HG03565 (cell line): Measurements from ENCODE around the gene INPP5D.
A peak's percentile ranks its signal among the peaks of the same experiment; 100 is the strongest.
"Not testable (repeated sequence)": the region's sequence is repeated elsewhere in the genome, so short reads cannot be mapped to it uniquely, and the experiment has no call there.

ENCODE experiments used
- ATAC-seq: cut with Tn5 transposase; IDR thresholded peaks from one replicate; pipeline ENCODE4 v1.9.1; 2021; ENCODE audit warnings: mild to moderate bottlenecking, moderate library complexity; ENCODE audit not compliant: unreplicated experiment

Gene INPP5D

DNA sequence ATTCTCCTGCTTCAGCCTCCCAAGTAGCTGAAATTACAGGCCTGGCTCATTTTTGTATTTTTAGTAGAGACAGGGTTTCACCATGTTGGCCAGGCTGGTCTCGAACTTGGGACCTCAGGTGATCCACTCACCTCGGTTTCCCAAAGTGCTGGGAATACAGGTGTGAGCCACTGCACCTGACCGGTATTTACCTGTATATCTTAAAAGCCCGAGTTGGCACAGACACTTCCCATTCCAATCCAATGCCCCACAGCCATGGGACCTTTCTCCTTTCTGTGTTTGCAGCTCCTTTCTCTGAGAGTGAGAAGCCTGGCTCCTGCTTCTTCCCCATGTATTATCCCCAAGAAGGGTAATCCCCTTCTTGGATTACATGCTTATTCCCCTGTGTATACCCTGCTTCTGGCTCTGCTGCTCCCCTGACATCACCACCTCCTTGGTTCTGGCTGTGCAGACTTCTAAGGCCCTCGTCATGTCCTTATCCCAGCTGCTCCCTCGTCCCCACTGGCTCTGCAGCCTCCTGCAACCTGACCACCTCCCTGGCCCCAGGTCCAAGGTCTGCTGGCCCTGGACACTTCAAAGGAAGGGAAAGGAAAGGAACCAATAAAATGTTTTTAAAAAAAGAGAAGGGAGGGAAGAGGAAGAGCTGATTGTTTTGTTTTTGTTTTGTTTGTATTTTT, 52.8 kb downstream of the INPP5D start:
- no peak for ATAC-seq

DNA sequence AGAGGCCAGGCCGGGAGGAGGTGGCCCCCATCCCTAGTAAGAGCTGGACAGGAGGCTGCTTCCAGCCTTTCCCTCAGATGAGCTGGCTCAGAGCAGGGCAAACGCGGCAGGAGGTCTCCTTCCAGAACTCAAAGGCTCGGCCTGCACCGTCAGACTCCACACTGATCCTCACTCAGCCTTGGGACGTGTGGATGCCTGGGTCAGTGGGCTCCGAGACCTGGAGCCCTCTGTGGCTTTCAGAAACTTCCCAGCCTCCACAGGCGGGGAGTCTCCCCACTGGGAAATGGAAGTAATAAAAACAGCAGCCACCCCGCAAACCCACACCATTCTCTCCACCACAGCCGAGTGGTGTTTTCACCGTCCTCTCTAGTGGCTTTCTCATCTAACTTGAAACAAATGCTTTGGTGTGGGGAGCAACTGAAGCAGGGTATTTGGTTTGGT, 54.3 kb downstream of the INPP5D start:
- ATAC-seq, result no peak

DNA sequence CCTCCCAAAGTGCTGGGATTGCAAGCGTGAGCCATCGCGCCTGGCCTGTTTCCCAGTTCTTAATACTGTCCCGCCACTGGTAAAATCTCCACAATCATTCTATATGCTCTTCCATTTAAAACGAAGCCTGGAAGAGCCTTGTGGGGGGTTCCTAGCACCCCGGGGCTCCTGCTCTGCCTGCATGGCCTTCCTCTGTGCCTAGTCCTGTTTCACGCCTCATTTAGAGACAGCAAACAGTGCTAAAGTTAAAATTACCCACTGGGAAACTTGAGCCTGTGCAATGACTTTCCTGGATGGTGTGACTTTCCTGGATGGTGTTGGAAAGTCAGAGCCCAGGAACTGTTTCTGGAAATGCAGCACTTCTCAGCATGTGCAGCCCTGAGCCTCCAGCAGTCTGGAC, 55.0 kb downstream of the INPP5D start:
- no peak for ATAC-seq

DNA sequence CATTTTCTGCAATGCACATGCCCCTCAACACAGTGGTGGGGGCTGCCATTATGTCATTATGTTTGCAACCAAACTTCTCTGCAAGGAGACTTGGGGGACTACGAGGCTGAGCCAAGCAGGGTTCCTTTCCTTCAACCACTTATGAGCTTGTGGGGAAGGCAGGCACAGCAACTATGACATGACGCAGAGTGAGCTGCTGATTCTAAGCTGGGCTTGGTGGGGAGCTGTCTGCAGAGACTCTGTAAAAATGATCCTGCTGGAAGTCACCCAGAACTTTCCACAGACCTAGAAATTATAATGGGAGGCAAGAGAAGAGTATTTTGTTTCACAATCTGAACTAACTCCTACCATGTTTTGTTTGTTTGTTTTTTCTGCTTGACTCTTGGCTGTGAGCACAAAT, 55.6 kb downstream of the INPP5D start:
- no peak for ATAC-seq

DNA sequence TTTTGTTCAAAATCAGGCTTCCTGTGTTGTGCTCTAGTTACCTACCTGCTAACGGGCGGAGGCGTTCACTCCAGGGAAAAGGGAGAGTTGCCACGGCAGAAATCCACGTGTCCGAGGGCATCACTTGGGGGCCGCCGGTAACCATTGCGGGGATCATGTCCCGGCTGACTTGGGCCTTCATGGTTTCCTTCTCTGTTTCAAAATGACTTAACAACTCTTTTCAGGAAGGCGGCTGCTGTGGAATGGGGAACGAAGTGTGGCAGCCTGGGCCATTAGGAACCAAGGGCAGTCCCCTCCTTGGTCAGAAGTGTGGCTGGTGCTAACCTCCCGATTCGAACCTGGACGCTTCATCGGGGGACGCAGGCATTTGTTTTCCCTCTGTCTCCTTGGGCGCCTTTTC, 56.8 kb downstream of the INPP5D start:
- ATAC-seq, result no peak

DNA sequence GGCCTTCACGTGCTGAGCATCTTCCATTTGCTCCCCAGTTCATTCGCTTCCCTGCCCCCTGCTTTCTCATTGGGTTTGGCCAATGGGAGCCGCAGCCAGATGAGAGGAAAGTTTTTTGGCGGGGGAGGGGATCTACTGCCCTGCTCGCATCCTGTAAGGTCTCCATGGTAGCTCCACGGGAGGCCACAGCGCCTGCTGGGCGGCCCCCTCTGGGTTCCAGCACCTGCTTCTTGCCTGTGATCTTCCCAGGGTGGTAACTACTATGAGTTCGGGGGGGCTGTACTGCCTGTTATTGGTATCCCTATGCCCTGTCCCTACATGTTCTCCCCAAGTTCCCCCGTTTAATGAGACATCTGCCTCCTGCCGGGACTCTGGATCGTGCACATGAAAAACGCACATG, 57.2 kb downstream of the INPP5D start:
- no peak for ATAC-seq

DNA sequence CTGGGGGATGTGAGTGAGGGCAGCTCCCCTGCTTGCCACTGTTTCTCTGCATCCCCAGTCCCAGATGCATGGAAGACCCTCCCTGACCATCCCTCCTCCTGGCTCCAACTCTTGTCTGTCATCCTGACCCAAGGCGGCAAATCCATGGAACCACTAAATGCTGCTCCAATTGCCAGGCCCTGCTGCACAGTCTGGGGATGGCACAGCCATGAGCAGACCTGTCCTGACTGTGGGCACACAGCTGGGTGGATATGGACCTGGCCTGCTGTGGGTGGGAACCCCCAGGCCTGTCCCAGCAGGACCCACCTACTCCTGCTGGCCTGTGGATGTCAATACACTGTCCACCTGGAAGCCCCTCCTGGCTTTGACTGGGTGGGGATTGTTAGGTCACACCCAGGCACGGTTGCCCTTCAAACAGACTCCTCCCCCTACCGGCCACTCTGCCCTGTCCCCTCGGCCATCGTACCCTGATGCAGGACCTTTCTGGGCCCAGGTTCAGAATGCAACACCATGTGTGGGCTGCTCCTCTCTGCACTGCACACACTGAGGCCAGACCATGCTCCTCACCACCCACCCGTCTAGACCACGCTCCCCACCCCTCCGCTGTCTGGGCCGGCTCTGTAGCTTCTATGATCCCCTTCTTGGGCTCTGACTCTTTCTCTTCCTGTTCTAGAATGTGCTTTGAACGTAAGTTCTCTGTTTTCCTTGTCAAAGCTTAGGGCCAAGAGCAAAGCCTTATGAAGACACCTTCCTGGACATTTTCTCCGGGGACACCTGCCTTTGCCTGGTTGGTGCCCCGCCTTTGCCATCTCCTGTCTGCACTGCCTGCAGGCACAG, 57.9 kb downstream of the INPP5D start:
- ATAC-seq, result no peak

DNA sequence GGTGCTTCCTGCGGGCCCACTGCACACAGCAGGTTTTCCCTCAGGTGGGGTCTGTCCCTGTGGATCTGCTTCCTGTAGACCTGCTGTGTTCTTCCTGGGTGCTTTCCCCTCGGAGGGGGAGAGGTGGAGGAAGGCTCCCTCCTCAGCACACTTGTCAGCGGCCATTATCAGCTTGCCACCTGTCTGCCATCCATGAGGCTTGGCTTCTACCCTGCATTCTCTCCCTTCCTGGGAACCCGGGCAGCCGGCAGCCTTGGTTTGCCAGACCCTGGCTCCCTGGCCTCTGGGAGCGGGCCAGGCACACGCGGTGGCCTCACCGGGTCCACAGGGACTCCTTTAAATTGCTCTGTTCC, 58.5 kb downstream of the INPP5D start:
- ATAC-seq, result no peak

DNA sequence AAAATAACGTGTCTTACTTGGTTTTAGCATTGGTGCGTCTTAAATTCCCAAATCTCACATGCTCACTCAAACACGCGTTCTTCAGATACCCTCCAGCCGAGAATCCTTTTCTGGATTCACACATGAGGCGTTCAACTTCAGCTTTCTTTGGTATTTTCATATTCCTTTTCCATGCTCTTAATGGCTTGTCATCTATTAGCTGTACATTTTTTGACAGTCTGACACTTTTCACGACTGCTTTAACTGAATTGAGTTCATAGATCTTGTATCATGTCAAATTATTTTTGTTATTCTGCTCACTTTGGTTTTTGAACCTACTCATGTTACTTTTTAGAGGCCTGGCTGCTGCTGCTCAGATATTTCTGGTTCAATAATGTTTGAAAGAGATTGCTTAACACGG, 59.0 kb downstream of the INPP5D start:
- ATAC-seq, result no peak

DNA sequence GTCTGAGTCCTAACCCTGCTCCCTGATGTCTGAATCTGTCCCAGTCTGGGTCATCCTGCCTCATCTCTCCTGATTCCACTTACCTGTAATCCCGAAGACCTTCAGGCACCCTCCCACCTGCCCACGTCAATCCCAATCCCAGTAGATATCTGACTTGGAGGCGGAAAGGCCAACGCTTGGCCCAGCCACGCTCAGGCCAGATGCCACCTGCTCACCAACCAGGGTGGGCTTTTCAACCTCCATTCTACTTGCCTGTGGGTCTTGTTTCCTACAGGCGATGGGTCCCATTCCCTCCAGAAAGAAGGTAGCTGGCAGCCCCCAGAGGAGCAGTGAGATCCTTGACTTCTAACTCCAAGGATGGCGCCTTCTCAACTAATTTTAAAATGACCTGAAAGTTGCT, 59.7 kb downstream of the INPP5D start:
- ATAC-seq, result no peak

DNA sequence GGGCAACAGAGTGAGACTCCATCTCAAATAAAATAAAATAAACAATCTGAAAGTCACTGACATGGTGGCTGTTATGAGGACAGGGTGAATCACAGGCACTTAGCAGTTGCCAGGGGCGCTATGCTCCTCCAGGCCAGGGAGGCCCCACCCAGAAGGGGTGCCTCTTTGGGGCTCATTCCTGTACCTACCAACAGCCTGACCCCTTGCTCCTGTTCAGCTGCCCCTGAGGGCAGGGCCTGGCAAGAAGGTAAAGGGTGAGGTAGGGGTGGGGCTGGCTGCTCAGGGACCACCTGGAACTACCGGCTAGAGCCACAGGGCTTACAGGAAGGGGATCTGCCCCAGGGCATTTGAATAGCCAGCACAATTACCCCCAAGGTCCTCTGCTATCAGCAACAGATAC, 60.3 kb downstream of the INPP5D start:
- no peak for ATAC-seq

DNA sequence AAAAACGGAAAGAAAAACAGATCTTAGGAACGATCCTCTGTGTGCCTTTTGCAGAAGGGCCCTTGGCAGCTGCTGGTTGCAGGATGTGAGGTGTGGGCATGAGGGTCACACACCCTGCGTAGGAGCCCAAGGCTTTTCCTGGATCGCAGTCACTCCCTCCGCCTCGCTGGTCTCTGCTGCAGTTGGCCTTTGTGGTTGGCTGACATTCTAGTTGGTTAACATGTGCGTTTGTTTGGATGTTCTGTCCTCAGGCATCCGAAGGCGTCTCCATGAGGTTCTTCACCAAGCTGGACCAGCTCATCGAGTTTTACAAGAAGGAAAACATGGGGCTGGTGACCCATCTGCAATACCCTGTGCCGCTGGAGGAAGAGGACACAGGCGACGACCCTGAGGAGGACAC, 61.7 kb downstream of the INPP5D start:
- no peak for ATAC-seq

DNA sequence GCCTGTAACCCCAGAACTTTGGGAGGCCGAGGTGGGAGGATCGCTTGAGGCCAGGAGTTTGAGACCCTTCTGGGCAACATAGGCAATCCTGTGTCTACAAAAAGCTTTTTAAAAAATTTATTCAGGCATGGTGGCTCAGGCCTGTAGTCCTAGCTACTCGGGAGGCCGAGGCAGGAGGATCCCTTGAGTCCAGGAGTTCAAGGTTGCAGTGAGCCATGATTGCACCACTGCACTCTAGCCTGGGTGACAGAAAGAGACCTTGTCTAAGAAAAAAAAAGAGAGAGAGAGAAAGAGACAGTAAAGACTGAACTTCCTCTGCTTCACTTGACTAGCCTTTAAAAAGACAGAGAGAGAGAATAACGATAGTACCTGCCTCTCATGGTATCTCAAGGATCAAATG, 62.4 kb downstream of the INPP5D start:
- ATAC-seq, result no peak

DNA sequence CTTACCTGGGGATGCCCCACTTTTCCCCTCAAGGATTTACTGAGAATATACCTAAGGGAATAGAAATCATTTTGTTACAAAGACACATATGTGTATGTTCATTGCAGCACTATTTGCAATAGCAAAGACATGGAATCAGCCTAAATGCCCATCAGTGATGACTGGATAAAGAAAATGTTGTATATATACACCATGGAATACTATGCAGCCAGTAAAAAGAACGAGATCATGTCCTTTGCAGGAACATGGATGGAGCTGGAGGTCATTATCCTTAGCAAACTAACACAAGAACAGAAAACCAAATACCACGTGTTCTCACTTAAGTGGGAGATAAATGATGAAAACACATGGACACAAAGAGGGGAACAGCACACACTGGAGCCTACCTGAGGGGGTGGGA, 63.4 kb downstream of the INPP5D start:
- not testable (repeated sequence) for ATAC-seq

DNA sequence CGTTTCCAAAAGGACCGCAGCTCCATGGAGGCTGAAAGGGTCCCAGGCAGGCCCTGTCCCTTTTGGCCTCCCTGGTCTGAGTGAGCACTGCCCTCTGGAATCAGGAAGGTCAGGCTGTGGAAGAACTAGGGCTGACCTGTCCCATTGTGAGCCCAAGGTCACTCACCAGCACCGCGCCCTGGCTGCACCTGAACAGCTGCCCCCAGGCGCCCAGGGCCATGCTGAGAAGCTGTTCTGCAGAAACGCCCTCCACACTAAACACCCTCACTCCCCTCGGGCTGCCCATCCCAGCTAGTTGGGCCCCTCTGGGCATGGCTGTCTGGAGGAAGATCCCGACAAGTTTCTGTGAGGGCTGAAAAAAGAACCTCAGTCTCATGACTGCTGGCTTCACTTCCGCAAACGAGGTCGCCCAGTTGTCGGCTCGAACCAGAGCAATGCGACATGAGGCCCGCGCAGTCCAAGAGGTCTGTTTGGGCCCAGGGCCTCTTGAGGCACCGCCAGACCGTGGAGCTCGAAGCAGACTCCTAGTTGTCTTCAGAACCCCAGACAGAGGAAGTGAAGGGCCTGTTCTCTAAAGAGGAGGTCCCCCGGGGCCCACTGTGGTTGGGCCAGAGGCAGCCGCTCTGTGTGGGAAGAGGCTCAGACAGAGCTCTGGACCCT, 64.4 kb downstream of the INPP5D start:
- ATAC-seq, result peak; percentile 77

DNA sequence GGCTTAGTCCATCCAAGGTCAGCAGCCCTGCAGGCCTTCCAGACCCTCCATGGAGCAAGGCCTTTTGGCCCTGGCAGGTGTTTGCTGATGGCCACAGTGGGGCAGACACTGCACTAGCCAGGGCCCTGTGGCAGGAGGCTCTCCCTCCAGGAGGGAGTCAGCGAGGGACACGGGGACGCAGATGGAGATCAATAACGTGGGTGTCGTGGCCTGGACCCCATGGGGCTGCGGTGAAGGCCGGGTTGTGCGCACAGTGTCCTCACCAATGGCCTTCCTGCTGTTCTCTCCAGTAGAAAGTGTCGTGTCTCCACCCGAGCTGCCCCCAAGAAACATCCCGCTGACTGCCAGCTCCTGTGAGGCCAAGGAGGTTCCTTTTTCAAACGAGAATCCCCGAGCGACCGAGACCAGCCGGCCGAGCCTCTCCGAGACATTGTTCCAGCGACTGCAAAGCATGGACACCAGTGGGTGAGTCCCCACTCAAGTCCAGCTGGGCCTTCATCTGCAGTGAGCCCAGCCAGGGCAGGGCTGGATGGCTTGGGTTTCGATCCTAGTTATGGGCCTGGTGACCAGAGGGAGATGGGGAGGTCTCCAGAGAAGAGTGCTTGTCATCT, 65.4 kb downstream of the INPP5D start:
- no peak for ATAC-seq

DNA sequence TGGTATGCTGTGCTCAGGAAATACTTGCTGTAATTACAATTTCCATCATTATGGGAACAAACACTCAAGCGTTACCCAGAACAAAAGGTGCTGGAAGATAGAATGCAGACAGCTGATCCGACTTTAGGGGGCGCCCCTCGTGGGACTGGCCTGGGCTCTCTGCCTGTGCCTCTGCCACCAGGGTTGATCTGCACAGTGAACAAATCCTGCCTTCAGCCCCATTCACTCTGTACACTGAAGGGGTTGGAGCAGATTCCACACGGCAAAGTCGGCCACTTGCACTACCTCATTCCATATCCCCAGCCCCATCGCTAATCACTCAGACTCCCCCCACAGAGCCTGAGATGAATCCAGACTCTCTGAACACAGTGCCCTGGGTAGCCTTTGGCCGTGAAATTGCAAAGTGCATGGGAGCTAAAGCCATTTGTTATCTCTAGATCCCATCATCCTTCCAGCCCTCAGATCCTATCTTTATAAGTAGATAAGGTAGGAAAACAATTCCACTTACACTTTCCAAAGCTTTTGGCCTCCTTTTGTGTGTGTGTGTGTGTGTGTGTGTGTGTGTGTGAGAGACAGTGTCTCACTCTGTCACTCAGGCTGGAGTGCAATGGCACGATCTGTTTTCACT, 69.3 kb downstream of the INPP5D start:
- ATAC-seq, result no peak

DNA sequence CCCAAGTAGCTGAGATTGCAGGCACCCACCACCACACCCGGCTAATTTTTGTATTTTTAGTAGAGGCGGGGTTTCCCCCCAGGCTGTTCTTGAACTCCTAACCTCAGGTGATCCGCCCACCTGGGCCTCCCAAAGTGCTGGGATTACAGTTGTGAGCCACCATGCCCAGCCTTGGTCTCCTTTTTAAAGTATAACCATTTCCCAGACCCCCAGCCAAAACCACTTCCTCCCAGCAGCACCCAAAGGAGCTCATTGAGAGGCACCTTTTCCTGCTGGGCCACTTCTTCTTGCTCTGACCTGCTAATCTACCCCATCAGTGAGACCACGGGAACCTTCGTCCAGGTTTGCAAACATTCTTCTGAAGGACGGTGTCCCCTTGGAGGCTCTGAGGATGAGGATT, 69.9 kb downstream of the INPP5D start:
- ATAC-seq, result no peak

DNA sequence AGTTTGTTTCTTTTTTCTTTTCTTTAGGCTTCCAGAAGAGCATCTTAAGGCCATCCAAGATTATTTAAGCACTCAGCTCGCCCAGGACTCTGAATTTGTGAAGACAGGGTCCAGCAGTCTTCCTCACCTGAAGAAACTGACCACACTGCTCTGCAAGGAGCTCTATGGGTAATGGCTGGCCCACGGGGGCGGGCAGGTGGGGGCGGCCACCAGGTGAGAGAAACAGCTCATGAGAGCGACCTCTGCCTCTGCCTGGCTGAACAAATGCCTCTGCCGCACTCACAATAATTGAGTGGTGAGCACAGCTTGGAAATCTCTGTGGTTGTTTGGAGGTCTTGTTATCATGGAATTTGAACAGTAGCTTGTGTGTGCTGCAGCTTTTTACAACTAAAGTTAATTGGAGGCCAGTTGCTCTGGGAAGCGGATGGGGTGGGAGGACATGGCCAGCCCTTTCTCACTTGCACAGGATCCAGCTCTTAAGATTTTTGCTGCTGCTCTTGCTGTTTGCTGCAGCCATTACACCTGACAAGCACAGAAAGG, 70.4 kb downstream of the INPP5D start:
- no peak for ATAC-seq

DNA sequence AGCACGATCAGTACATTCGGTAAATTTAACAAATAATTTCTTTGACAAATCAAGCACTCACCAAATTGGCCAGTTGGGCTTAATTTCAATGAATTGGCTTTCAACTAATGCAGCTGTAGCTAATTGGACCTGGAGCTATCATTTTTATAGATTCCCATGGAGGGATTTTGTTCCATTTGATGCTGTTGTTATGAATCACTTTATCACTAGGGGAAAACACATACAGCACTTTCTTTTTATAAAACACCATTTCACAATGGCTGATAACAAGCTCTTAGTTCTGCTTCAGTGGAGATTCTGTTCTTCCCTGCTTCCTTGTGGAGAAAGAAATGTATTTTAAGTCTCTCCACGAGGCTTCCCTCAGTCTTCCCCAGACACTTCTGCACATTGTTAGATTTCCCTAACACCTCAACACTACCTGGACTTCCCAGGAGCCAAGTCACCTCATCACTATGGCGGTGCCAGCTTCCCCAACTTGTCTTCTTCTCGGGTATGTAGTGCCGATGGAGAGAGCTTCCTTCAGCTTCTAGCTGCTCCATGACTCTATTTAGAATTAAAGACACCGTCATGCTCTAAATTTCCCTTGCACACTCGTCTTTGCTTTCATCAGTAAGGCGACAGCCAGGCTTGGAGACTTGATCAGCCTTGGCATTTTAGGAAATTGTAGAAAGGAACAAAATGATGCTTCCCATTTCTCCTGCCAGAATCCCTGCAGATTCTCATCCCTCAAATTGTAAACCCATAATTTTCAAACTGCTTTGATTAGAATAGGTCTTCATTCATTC, 72.0 kb downstream of the INPP5D start:
- ATAC-seq, result no peak
